Measurements from ENCODE around the gene PROZ. TPM values are rescaled to one million over a fixed set of nuclear protein-coding genes. Genes with fewer than 3 reads are reported as not detected.

The PROZ gene
- total and polyA plus RNA-seq, 2 of the 13 experiments (the other 11 are each of a cell fraction or from before 2014, with no cell fraction given) = 5.6 to 22.5 TPM

DNA sequence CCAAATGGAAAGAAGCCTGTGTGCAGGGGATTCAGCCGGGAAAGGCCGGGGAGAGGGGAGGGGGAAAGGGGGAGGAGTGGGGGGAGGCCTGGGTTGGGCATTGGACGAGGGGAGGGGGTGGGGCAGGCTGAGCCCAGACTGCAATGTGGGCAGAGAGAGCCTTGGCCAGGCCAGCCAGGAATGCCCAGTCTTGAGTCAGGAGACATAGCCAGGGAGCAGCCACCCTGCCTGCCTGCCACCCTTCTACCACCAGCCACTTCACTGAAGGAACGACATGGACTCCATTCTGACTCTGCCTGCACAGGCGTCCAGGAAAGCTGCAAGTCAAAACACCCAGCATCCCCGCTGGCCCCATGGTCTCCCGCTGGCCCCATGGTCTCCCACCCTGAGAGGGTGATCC, 498 bp downstream of the PROZ start (continued):
- TF ChIP-seq PCBP1 (IDR thresholded peaks at IDR 0.05; ENCODE audit: borderline replicate concordance, low read depth, low read length) (0 out of 2 replicates have a peak, but pooled peaks have one; percentile 55), NR3C1 (CRISPR knock-in tag; IDR thresholded peaks at IDR 0.05) (no peak), KDM3A (CRISPR knock-in tag; IDR thresholded peaks at IDR 0.05; ENCODE audit: low read depth) (no peak), ZNF17 (CRISPR knock-in tag; IDR thresholded peaks at IDR 0.05) (no peak)

- no peak for DNase-seq (ENCODE audit: low spot score)
- H2AFZ ChIP-seq (ENCODE audit: low read length) = no peak overlapping the region
- ChIA-PET CTCF (ENCODE audit: low intra/inter-chr PET ratio, low total read pairs) (no interaction called here), POLR2A (interaction anchor here (2.1 kb wide), 1 partner anchor 10 kb away, joined by 11 read pairs; no protein-coding TSS in a partner anchor)
- H3K79me2 ChIP-seq (ENCODE audit: insufficient read depth, low read length) = no peaks in the 10 kb centered on the region
- in situ Hi-C loops (cut with HindIII; ENCODE audit: extremely low pct_ligation_motif_present, low pct_unique_long_range_greater_than_20kb) (no loop called here), intact Hi-C loops (cut with micrococcal nuclease; ENCODE audit: unreplicated experiment) (loop anchor here (5.0 kb wide), 1 partner anchor 48 kb away; the partner anchor contains the start of genes CUL4A and PCID2)
- peak overlapping the region; percentile 94 for H3K4me2 ChIP-seq (ENCODE audit: low read depth, low read length)
- peak; percentile 15 for ATAC-seq
- no peaks in the 10 kb centered on the region for H3K36me3 ChIP-seq (replicated peaks in 1 of 2; ENCODE audit: control insufficient read depth in 1 of 2, insufficient read depth in 2 of 2, low read length in 2 of 2)
- no peak overlapping the region for H3K27ac ChIP-seq (ENCODE audit: extremely low read length, insufficient read depth, low read length)
- TF ChIP-seq HNRNPL (IDR thresholded peaks at IDR 0.05; ENCODE audit: low read depth, low read length) = no peak
- no peak for TF ChIP-seq ZNF34 (CRISPR knock-in tag; IDR thresholded peaks at IDR 0.05; ENCODE audit: borderline replicate concordance)
- TF ChIP-seq ZNF263 (CRISPR knock-in tag; IDR thresholded peaks at IDR 0.05) = peak; percentile 72
- TF ChIP-seq, protein P1, sequence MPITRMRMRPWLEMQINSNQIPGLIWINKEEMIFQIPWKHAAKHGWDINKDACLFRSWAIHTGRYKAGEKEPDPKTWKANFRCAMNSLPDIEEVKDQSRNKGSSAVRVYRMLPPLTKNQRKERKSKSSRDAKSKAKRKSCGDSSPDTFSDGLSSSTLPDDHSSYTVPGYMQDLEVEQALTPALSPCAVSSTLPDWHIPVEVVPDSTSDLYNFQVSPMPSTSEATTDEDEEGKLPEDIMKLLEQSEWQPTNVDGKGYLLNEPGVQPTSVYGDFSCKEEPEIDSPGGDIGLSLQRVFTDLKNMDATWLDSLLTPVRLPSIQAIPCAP (CRISPR knock-in tag; IDR thresholded peaks at IDR 0.05; ENCODE audit: low read depth) = no peak
- no peak for TF ChIP-seq SPEN (CRISPR knock-in tag; IDR thresholded peaks at IDR 0.05; ENCODE audit: low read depth)
- peak; percentile 98 for TF ChIP-seq ZBTB38 (CRISPR knock-in tag; IDR thresholded peaks at IDR 0.05)
- TF ChIP-seq ZNF687 (CRISPR knock-in tag; IDR thresholded peaks at IDR 0.05) = peak; percentile 64; the same call in 1 of the 2 replicates
- no peak for TF ChIP-seq ZNF691 (CRISPR knock-in tag; IDR thresholded peaks at IDR 0.05; ENCODE audit: borderline replicate concordance, low read depth)
- TF ChIP-seq, protein P2, sequence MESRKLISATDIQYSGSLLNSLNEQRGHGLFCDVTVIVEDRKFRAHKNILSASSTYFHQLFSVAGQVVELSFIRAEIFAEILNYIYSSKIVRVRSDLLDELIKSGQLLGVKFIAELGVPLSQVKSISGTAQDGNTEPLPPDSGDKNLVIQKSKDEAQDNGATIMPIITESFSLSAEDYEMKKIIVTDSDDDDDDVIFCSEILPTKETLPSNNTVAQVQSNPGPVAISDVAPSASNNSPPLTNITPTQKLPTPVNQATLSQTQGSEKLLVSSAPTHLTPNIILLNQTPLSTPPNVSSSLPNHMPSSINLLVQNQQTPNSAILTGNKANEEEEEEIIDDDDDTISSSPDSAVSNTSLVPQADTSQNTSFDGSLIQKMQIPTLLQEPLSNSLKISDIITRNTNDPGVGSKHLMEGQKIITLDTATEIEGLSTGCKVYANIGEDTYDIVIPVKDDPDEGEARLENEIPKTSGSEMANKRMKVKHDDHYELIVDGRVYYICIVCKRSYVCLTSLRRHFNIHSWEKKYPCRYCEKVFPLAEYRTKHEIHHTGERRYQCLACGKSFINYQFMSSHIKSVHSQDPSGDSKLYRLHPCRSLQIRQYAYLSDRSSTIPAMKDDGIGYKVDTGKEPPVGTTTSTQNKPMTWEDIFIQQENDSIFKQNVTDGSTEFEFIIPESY (CRISPR knock-in tag; IDR thresholded peaks at IDR 0.05) = peak; percentile 94
- no TSS peak for BruUV-seq (replicated peaks)
- H3K4me1 ChIP-seq (ENCODE audit: insufficient read depth, low read length) = peaks cover 54% of the 10 kb centered on the region
- no peak overlapping the region for H3K9ac ChIP-seq (ENCODE audit: insufficient read depth, low read depth, low read length)
- FAIRE-seq = no peak
- H3K9me3 ChIP-seq (ENCODE audit: low read length) = 0 out of 2 replicates have a peak, but pooled peaks cover 5% of the 10 kb centered on the region
- H3K27me3 ChIP-seq (ENCODE audit: control insufficient read depth in 1 of 2, insufficient read depth in 2 of 2, low read length in 2 of 2) = no peaks in the 10 kb centered on the region
- H3K4me3 ChIP-seq (replicated peaks in 1 of 3; ENCODE audit: insufficient read depth in 1 of 3, low read depth in 2 of 3, low read length in 3 of 3) = peak overlapping the region in 2 of 3 experiments; percentile 10 to 72; a peak in 1 of 6 replicates
- no peaks in the 10 kb centered on the region for H4K20me1 ChIP-seq (ENCODE audit: insufficient read depth, low read length)
- 83% methylated on average over 13 of the region's 20 CpGs for WGBS (ENCODE audit: low lambda C conversion rate)
These were observed 1.3 kb downstream of the PROZ start for GRCh38 chr13:113159701-113160100.

Measured in HepG2 (cell line).